Stimulated activated CD4-positive, alpha-beta T cell treated with anti-CD3 and anti-CD28 coated beads, TNF-alpha, amount 100 ng/mL, for 24 hours (primary cell): ENCODE data around the gene IFIT2.
"Not testable (repeated sequence)": the region's sequence is repeated elsewhere in the genome, so short reads cannot be mapped to it uniquely, and the experiment has no call there.

Source experiments
- DNase-seq, 3 experiments: peaks; one replicate each; pipeline ENCODE4 v3.0.0-alpha.2; 2020; ENCODE audit warnings: low read depth in 3 of 3

The IFIT2 gene

DNA sequence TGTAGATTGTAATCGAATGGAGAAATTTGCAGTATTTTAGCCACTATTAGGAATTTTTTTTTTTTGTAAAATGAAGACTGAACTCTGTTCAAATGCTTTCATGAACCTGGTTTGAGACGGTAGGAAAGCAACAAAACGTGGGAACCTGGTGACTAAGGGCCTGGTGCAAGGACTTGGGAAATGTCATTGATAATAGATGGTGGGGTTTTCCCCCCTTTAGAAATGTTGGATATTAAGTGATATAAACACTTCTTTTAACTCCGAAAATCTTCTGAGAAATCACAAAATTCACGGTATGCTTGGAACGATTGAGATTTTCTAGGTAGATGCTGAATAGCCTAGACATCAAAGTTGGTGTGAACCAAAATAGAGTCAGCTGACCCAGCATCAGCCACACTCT, 6.4 kb downstream of the IFIT2 start:
- no peak for DNase-seq

DNA sequence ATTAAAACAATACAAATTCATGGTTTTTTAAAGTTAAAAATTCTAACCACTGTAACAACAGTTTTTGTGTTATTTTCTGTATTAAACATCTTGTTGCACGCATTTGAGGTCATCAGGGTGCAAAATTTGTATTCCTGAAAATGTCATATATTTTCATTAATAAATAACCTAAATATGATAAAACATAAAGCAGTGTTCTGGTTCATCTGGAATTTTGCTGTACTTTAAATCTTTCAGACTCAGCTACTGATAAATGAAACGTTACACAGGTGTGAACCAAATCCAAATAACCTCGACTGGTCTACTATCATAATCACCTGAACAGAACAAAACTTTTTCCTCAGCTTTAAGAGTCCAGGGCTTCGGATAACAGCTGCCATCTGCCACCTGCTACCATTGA, 6.9 kb downstream of the IFIT2 start:
- DNase-seq, result no peak

DNA sequence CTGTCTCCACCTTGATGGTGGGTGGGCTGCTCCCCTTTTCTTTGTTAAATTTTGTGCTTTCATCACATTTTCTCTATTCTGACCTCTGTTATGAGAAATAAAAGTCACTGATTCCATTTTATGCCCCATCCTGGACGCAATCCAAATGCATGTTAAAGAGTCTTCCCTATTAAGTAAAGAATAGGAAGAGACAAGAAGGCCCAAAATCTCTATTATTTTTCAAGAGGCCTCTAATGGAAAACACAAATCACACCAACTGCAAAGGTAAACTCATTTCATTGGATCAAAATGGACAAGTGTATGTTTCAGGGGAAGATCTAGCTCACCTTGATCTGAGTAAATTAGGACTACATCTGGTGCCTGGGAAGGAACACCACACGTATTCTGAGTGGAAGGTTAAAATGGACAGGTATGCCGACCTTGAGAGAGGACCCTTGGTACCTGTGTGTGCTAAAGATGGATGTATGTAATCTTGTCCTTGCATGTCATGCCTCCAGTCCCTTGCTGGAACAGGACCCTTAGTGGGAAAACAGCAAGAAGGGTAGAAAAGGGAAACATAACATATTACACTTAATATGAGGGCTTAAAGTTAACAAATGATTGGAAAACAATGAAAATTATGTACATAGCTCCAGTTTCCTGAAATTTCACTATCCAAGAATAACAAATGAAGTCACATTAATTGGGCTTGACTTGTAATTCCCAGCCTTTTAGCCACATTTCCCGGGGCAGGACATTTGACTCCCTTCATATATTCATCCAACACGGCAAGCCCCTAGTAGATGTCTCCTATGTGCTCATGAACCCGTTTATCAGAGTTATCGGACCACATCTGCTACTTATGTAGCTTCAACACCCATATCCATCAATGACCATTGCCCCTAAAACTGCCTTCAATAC, 7.6 kb downstream of the IFIT2 start:
- DNase-seq, result no peak

DNA sequence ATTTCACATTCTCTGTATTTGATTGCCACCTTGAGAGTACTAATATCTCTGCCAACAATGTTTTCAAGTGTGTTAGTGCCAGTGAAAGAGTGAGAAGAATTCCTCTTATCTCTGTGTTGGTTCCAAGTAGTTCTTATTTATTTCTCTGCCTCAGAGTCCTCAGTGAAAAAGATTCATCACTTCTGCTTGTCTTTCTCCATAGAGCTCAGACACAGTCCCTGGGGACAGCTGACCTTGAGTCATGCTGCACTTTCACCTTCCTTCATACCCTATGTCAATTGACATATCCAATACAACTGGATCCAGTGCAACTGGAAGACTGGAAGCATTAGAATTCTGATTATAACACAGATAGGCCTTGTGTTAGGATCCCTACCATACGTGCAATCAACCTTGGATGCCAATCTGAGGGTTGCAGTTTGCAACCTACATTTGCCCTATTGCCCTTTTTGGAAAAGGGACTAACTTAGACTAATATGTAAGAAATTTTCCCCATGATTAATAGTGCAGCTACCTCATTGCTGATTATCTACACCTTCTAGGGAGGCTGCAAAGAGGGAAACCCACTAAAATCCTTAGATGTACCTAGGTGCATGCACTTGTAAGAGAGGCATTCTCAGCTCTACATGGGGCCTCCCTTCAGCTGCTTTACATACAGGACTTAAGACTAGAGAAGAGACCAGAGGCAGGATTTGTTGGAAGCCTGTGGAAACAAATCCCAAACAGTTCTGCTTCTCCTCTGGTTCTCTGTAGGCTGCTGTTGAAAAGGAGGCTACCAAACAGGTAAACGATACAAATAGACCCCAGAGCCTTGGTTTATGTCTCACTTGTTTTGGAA, 8.4 kb downstream of the IFIT2 start:
- no peak for DNase-seq

DNA sequence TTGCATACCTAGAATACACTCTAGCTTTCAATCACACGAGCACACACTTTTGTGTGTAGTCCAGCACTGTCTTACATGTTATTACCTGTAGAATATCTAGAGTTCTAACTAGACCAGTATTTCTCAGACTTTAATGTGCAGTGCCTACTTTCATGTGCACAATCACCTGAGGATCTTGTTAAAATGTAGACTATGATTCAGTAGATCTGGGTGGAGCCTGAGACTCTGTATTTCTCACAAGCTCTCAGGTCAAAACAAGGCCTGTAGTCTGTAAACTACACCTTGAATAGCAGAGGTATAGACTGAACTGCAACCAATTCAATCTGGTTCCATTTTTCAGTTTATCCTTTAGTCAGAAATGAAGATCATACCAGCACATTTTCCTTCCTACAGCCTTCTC, 11.1 kb downstream of the IFIT2 start:
- no peak for DNase-seq

DNA sequence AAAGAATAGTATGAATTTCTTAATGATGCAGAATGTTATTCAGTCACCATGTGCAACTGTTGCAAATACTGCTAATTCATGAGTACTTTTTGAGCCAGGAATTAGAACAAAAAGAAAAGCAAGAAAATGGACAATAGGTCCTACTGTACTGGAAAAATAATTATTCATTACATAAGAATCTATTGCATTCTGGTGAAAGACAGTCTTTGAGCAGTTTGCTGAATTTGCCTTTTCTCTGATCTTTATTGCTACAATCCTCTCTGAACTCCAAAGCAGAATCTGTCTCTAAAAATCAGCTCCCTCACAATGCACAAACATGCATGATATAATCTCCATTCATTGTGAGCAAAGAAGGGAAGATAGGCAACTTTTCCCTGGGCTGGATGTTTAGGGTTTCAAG, 12.8 kb downstream of the IFIT2 start:
- no peak for DNase-seq

DNA sequence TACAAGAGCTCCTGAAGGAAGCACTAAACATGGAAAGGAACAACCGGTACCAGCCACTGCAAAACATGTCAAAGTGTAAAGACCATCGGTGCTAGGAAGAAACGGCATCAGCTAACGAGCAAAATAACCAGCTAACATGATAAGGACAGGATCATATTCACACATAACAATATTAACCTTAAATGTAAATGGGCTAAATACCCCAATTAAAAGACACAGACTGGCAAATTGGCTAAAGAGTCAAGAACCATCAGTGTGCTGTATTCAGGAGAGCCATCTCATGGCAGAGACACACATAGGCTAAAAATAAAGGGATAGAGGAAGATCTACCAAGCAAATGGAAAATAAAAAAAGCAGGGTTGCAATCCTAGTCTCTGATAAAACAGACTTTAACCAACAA, 16.2 kb downstream of the IFIT2 start:
- DNase-seq, result not testable (repeated sequence)

DNA sequence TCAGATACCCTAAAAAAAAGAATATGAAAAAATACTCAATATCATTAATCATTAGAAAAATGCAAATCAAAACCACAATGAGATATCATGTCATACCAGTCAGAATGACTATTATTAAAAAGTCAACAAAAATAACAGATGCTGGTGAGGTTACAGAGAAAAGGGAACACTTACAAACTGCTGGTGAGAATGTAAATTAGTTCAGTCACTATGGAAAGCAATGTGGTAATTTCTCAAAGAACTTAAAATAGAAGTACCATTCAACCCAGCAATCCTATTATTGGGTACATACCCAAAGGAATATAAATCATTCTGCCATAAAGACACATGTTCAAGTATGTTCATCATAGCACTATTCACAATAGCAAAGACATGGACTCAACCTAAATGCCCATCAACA, 23.2 kb downstream of the IFIT2 start:
- not testable (repeated sequence) for DNase-seq

DNA sequence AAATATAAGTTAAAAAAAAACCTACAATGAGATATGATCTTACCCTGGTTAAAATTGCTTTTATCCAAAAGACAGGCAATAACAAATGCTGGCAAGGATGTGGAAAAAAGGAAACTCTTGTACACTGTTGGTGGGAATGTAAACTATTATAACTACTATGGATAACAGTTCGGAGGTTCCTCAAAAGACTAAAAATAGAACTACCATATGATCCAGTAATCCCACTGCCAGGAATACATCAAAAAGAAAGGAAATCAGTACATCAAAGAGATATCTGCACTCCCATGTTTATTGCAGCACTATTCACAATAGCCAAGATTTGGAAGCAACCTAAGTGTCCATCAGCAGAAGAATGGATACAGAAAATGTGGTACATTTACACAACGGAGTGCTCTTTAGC, 24.0 kb downstream of the IFIT2 start:
- not testable (repeated sequence) for DNase-seq

DNA sequence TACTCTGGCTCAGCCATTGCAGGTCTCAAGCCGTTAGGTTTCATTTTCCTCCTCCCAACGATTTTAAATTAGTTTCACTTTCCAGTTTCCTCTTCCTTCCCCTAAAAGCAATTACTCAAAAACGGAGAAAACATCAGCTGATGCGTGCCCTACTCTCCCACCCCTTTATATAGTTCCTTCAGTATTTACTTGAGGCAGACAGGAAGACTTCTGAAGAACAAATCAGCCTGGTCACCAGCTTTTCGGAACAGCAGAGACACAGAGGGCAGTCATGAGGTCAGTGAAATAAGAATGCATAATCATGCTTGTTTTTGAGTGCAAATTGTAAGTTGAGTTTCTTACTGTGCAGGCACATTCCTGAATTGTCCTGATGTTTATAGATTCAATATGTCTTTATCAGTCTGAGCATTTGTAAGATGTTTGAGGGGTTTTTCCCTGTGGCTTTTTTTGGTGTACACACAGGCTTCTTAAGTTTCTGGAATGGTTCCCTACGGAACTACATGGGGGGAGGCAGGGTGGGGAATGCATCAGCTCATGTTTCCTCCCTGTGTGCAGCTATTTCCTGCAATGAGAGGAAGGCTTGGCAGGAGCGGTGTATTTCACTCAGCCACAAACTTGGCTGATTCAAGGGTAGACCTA, 26.1 kb downstream of the IFIT2 start, which contains the start of gene IFIT3:
Gene IFIT3 (plus strand): TSS at position 195 of the 639 bp plus-strand sequence. CDS start 77 bp downstream, at position 272.
- DNase-seq, result no peak

DNA sequence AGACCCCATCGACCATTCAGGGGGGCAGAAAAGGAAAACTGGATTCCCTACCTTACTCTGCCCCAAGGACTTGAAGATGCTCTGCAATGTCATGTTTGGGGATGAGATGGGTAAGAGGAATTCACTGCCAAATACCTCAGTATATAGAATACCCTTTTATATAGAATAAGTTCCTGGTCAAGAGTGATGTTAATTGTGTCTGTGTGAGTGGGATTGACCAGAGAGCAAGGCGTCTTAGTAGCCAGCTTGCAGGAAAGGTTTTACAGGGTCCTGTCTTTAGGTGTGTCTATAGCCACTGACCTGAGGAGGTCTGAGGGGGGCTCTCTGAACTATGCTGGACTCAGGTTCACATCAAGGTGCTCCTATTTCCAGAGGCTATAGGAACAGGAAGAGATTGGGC, 27.3 kb downstream of the IFIT2 start:
- no peak for DNase-seq

DNA sequence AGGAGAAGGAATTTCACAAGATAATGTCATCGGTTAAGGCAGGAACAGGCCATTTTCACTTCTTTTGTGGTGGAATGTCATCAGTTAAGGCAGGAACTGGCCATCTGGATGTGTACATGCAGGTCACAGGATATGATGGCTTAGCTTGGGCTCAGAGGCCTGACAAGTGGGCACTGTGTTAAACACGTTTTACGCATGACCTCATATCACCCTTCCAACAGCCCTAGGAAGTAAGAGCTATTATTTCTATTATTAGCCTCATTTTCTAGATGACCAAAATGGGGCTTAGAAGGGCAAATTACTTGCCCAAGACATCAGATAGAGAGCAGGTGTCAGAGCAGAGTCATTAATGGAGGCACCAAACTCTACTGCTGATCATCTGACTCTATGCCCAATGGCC, 28.2 kb downstream of the IFIT2 start:
- DNase-seq, result not testable (repeated sequence)

DNA sequence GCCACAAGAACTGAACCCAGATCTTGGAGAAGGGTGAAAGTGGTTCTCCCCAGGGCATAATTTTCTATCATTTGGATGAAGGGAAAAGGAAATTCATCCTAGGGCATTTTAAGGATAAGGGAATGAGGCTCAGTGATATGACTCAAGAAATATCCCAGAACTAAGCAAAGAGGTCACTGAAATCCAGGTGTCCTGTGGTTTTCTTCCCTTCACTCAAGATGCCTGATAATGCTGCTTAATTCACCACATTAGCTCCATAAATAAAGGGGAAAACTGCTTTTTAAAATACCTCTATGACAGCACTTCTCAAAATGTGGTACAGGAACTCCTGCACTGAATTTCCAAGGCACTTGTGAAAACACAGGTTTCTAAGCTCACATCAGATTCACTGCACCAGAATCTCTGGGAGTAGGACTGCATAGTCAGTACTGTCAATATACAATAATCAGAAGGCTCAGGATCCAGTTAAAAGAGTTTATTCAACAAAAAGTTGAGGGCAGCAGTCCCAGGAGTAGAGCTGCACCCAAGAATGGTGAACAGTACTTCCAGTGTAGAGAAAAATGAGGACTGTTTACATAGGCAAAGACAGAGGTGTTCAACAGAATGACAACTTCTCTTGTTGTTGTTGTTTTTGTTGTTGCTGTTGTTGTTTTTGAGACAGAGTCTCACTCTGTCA, 28.8 kb downstream of the IFIT2 start:
- no peak for DNase-seq

DNA sequence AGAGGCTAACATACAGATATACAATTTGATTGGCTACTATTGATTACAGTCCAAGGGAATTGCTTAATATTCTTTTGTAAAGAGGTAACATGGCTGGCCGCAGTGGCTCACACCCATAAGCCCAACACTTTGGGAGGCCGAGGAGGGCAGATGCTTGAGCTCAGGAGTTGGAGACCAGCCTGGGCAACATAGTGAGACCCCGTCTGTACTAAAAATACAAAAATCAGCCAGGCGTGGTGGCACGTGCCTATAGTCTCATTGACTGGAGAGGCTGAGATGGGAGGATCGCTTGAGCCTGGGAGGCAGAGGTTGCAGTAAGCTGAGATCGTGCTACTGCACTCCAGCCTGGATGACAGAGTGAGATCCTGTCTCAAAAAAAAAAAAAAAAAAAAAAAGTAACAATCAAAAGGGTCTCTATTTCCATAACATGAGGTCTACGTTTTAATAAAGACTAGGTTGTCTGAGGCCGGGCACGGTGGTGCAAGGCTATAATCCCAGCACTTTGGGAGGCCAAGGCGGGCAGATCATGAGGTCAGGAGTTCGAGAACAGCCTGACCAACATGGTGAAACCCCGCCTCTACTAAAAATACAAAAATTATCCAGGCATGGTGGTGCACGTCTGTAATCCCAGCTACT, 29.8 kb downstream of the IFIT2 start:
- DNase-seq, result not testable (repeated sequence)

DNA sequence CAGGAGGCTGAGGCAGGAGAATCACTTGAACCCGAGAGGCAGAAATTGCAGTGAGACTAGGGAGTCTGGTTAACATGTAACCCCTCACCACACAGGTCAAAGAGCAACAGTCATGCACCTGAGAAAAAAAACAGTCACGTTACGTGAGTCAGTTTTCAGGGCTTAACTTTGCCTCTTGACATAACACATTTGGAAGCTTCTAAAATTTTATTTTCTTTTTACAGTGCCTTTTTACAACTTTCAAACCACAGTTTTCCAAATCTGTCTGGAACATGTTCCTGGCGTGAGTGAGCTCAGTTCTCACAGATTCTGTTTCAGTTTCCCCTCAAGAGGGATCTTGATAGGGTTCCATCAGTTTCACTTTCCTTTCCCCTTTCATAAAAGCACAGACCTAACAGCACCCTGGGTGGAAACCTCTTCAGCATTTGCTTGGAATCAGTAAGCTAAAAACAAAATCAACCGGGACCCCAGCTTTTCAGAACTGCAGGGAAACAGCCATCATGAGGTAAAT, 30.3 kb downstream of the IFIT2 start:
- DNase-seq, result no peak

DNA sequence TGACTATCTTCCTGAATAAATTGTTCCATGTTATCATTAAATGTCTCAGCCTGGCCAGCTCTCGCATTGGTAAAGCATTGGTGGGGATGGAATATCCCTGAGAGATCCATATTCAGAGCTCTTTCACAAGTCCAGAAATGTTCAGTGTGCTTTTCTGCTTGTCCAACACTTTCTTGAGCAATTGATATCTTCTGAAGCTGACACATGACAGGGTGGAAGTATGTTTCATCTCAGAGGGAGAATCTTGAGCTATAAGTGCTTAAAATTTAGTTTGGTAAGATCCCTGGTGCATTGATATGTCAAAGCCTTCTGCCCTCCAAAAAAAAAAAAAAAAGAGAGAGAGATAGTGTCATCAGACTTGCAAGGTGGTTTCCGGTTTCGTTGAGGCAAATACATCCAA, 33.4 kb downstream of the IFIT2 start:
- no peak for DNase-seq

DNA sequence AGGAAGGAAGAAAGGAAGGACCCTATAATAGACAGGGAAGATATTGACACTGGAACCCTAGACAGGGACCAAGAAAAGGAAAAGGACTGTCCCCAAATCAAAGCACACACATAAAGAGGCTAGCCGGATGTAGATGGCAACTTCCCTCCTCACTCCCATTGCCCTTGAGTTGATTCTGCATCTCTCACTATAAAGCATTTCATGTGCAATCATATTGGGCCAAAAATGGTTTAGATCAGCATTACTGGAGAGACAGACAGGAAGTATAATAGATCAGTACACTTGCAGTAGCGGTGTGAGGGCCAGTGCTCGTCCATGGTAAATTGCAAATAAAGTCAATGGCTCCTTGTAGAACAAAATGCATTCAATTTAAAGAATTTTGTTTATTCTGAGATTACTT, 34.4 kb downstream of the IFIT2 start:
- DNase-seq, result no peak

DNA sequence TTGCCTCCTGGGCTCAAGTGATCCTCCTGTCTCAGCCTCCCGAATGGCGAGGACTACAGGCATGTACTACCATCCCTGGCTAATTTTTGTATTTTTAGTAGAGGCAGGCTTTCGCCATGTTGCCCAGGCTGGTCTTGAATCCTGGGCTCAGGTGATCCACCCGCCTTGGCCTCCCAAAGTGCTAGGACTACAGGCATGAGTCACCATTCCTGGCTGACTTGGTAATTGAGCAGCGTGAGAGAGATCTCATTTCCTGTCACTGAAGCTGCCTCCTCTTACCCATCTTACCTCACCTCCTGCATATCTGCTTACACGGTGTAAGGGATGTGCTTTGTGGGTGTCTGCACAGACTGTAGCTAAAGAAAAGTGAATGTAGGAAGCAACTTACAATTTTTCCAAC, 35.6 kb downstream of the IFIT2 start:
- peak in 1 of 3 experiments; percentile 35 for DNase-seq

DNA sequence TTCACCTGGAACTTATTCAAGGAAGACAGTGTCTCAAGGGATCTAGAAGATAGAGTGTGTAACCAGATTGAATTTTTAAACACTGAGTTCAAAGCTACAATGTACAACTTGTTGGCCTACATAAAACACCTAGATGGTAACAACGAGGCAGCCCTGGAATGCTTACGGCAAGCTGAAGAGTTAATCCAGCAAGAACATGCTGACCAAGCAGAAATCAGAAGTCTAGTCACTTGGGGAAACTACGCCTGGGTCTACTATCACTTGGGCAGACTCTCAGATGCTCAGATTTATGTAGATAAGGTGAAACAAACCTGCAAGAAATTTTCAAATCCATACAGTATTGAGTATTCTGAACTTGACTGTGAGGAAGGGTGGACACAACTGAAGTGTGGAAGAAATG, 36.9 kb downstream of the IFIT2 start:
- no peak for DNase-seq

DNA sequence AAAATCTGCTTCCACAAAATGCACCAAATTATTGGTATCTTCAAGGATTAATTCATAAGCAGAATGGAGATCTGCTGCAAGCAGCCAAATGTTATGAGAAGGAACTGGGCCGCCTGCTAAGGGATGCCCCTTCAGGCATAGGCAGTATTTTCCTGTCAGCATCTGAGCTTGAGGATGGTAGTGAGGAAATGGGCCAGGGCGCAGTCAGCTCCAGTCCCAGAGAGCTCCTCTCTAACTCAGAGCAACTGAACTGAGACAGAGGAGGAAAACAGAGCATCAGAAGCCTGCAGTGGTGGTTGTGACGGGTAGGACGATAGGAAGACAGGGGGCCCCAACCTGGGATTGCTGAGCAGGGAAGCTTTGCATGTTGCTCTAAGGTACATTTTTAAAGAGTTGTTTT, 38.0 kb downstream of the IFIT2 start:
- no peak for DNase-seq

DNA sequence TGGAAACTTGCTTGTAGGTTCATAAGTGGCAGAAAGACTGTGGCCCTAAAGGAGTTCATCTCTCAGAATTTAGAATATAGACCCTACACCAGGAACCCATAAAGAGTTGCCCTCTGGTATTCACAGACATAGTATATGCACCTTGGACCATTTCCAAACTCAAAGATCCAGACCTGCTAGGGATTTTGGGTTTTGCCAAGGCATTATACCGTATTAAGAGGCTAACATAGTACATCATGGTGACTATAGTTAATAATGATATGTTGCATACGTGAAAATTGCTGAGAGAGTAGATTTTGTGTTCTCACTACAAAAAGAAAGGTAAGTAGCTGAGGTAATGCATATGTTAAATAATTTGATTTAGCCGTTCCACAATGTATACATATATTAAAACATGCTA, 39.8 kb downstream of the IFIT2 start:
- no peak for DNase-seq
